Measurements from ENCODE around the gene ZNF831.

The ZNF831 gene

GRCh38 chr20:59178983-59179595 lies 15.5 kb downstream of the ZNF831 start:
- no peak for DNase-seq

- DNase-seq = no peak
Measured at GRCh38 chr20:59179988-59180387, 16.4 kb downstream of the ZNF831 start.

GRCh38 chr20:59181936-59182335 lies 18.3 kb downstream of the ZNF831 start:
- no peak for DNase-seq

GRCh38 chr20:59182401-59183044 lies 18.9 kb downstream of the ZNF831 start:
- DNase-seq = no peak

- DNase-seq = no peak
Measured at GRCh38 chr20:59183751-59184150, 20.1 kb downstream of the ZNF831 start.

- DNase-seq = peak in 3 of 56 donors; percentile 11 to 15 (median 12)
Measured at GRCh38 chr20:59184880-59185447, 21.3 kb downstream of the ZNF831 start.

- DNase-seq = no peak
Measured at GRCh38 chr20:59185809-59186208, 22.2 kb downstream of the ZNF831 start.

- DNase-seq = no peak
Measured at GRCh38 chr20:59190466-59190865, 26.8 kb downstream of the ZNF831 start.

- DNase-seq = no peak
Measured at GRCh38 chr20:59191036-59191755, 27.6 kb downstream of the ZNF831 start.

GRCh38 chr20:59191756-59192532 lies 28.3 kb downstream of the ZNF831 start:
- no peak for DNase-seq

- DNase-seq = no peak
Measured at GRCh38 chr20:59192533-59192896, 28.9 kb downstream of the ZNF831 start.

GRCh38 chr20:59193325-59193724 lies 29.7 kb downstream of the ZNF831 start:
- DNase-seq = no peak

- no peak for DNase-seq
Measured at GRCh38 chr20:59194023-59194935, 30.7 kb downstream of the ZNF831 start.

- DNase-seq = no peak
Measured at GRCh38 chr20:59195316-59195993, 31.8 kb downstream of the ZNF831 start.

- DNase-seq = peak in 2 of 56 donors; percentile 16 to 24
Measured at GRCh38 chr20:59204165-59204894, 40.7 kb downstream of the ZNF831 start.

- DNase-seq = no peak
Measured at GRCh38 chr20:59205044-59205443, 41.4 kb downstream of the ZNF831 start.

- no peak for DNase-seq
Measured at GRCh38 chr20:59207235-59207634, 43.6 kb downstream of the ZNF831 start.

- DNase-seq = peak in 36 of 56 donors; percentile 6 to 76 (median 38)
Measured at GRCh38 chr20:59207742-59208357, 44.2 kb downstream of the ZNF831 start.

- no peak for DNase-seq
Measured at GRCh38 chr20:59210186-59210585, 46.6 kb downstream of the ZNF831 start.

Data from amygdala (tissue), 56 donors.